ENCODE results near the gene USP25. TPM values are rescaled to one million over a fixed set of nuclear protein-coding genes. Genes with fewer than 3 reads are reported as not detected.

Gene USP25
- total and polyA plus RNA-seq, 9 of the 15 experiments (the other 6 are each of a cell fraction or from before 2014, with no cell fraction given) = 7.8 to 44.9 (median 31.4) TPM

- no peak for TF ChIP-seq MGA (IDR thresholded peaks at IDR 0.05)
- no peak for TF ChIP-seq CHD7 (IDR thresholded peaks at IDR 0.05; ENCODE audit: low read depth, low read length)
- TF ChIP-seq GATAD2B (IDR thresholded peaks at IDR 0.05; ENCODE audit: borderline replicate concordance) = no peak
Observed at GRCh38 chr21:15742052-15742670, 12.4 kb downstream of the USP25 start (continued).
